Fibroblast of lung (primary cell): ENCODE results near the gene WSCD2. TPM values are rescaled to one million over a fixed set of nuclear protein-coding genes. Genes with fewer than 3 reads are reported as not detected.

ENCODE experiments used
- DNase-seq, 2 donors: peaks; one replicate each; pipeline versions ENCODE4 v3.0.0 to v3.0.0-alpha.2; 2010; ENCODE audit warnings: low read depth in 2 of 2
- H2AFZ ChIP-seq: 2 replicates; pipeline ENCODE4 v1.5.1; 2012; ENCODE audit warnings: low read length, control low read depth, inconsistent platforms
- H3K27ac ChIP-seq: 2 replicates; pipeline ENCODE4 v1.5.1; 2011; ENCODE audit warnings: low read length, control low read depth; ENCODE audit not compliant: insufficient read depth
- H3K27me3 ChIP-seq: 2 replicates; pipeline ENCODE4 v1.5.1; 2011; ENCODE audit warnings: mild to moderate bottlenecking, low read length; ENCODE audit not compliant: control insufficient read depth, insufficient read depth
- H3K36me3 ChIP-seq: 2 replicates; pipeline ENCODE4 v1.5.1; 2011; ENCODE audit warnings: low read length; ENCODE audit not compliant: control insufficient read depth, insufficient read depth
- H3K4me1 ChIP-seq: 2 replicates; pipeline ENCODE4 v1.5.1; 2011; ENCODE audit warnings: low read length; ENCODE audit not compliant: control insufficient read depth, insufficient read depth; ENCODE audit errors: extremely low read depth
- H3K4me2 ChIP-seq: 2 replicates; pipeline ENCODE4 v1.5.1; 2011; ENCODE audit warnings: low read length, control low read depth; ENCODE audit not compliant: insufficient read depth; ENCODE audit errors: extremely low read depth
- H3K4me3 ChIP-seq, 4 experiments: fragments of 200-600 bp in 1 of 4; sonication (generic) in 1 of 4; replicated peaks in 1 of 4; 2 replicates each; pipeline ENCODE4 v1.5.1; 2011 to 2016; ENCODE audit warnings: low read length in 4 of 4, low read depth in 3 of 4, mild to moderate bottlenecking in 3 of 4, control low read depth in 2 of 4, inconsistent platforms in 1 of 4, mixed read lengths in 1 of 4; ENCODE audit not compliant: insufficient read depth in 1 of 4; ENCODE audit errors: control extremely low read depth in 1 of 4
- H3K79me2 ChIP-seq: 2 replicates; pipeline ENCODE4 v1.5.1; 2012; ENCODE audit warnings: mild to moderate bottlenecking, low read length, inconsistent platforms; ENCODE audit not compliant: control insufficient read depth, insufficient read depth
- H3K9ac ChIP-seq: 2 replicates; pipeline ENCODE4 v1.5.1; 2011; ENCODE audit warnings: mild to moderate bottlenecking, low read length, control low read depth; ENCODE audit not compliant: insufficient read depth
- H3K9me3 ChIP-seq: 2 replicates; pipeline ENCODE4 v1.5.1; 2012; ENCODE audit warnings: low read depth, low read length; ENCODE audit not compliant: control insufficient read depth, insufficient read depth
- H4K20me1 ChIP-seq: 2 replicates; pipeline ENCODE4 v1.5.1; 2011; ENCODE audit warnings: low read length; ENCODE audit not compliant: control insufficient read depth, insufficient read depth; ENCODE audit errors: extremely low read depth
- EZH2 ChIP-seq: IDR thresholded peaks from 2 replicates; pipeline ENCODE4 v1.5.1; 2012; ENCODE audit warnings: low read length, control low read depth, mild to moderate bottlenecking; ENCODE audit errors: missing control alignments
- polyA plus RNA-seq, 2 donors: library from polyadenylated mRNA; depleted of rRNA in 1 of 2; stranded (reverse) in 1 of 2; unstranded in 1 of 2; fragments of >200 nt; gene quantifications; 2 replicates each; pipeline ENCODE4 v1.2.1, GENCODE V29; 2011 to 2012; ENCODE audit warnings: missing spikeins in 1 of 2
- total RNA-seq: library from RNA; depleted of rRNA; stranded (reverse); fragments of >200 nt; gene quantifications from 2 replicates; pipeline ENCODE4 v1.2.1, GENCODE V29; 2014
- TF ChIP-seq, protein P1 (sequence below), 2 donors: IDR thresholded peaks in 1 of 2; conservative IDR thresholded peaks in 1 of 2; 1 replicate in 1 of 2; 2 replicates in 1 of 2; pipeline ENCODE4 v1.5.1; 2011 to 2012; ENCODE audit warnings: low read length in 2 of 2, control low read depth in 1 of 2, inconsistent platforms in 1 of 2, low read depth in 1 of 2, mild to moderate bottlenecking in 1 of 2

Gene WSCD2
- total and polyA plus RNA-seq, 2 donors (not counting 1 experiment from before 2014, with no cell fraction given) = not detected

- no peaks in the 10 kb centered on the region for H4K20me1 ChIP-seq
- no peaks in the 10 kb centered on the region for H3K79me2 ChIP-seq
- H3K27me3 ChIP-seq = no peaks in the 10 kb centered on the region
- H3K27ac ChIP-seq = no peak overlapping the region
- no peak overlapping the region for H3K9ac ChIP-seq
- H3K36me3 ChIP-seq = no peaks in the 10 kb centered on the region
- no peaks in the 10 kb centered on the region for H3K4me1 ChIP-seq
- no peak for DNase-seq
- no peak overlapping the region for H3K4me3 ChIP-seq
- TF ChIP-seq EZH2 = no peak
- TF ChIP-seq, protein P1, sequence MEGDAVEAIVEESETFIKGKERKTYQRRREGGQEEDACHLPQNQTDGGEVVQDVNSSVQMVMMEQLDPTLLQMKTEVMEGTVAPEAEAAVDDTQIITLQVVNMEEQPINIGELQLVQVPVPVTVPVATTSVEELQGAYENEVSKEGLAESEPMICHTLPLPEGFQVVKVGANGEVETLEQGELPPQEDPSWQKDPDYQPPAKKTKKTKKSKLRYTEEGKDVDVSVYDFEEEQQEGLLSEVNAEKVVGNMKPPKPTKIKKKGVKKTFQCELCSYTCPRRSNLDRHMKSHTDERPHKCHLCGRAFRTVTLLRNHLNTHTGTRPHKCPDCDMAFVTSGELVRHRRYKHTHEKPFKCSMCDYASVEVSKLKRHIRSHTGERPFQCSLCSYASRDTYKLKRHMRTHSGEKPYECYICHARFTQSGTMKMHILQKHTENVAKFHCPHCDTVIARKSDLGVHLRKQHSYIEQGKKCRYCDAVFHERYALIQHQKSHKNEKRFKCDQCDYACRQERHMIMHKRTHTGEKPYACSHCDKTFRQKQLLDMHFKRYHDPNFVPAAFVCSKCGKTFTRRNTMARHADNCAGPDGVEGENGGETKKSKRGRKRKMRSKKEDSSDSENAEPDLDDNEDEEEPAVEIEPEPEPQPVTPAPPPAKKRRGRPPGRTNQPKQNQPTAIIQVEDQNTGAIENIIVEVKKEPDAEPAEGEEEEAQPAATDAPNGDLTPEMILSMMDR (conservative IDR thresholded peaks at IDR 0.05 in 1 of 2, IDR thresholded peaks at IDR 0.05 in 1 of 2; ENCODE audit: low read depth in 1 of 2, low read length in 2 of 2) = no peak
- no peaks in the 10 kb centered on the region for H3K9me3 ChIP-seq
- H3K4me2 ChIP-seq = no peak overlapping the region
- H2AFZ ChIP-seq = no peak overlapping the region
Measured at GRCh38 chr12:108253540-108253939, 124.5 kb downstream of the WSCD2 start.

GRCh38 chr12:108254030-108254429 is 124.9 kb downstream of the WSCD2 start:
- H3K4me1 ChIP-seq = no peaks in the 10 kb centered on the region
- no peak overlapping the region for H3K4me2 ChIP-seq
- no peaks in the 10 kb centered on the region for H3K27me3 ChIP-seq
- H3K36me3 ChIP-seq = no peaks in the 10 kb centered on the region
- H3K79me2 ChIP-seq = no peaks in the 10 kb centered on the region
- DNase-seq = no peak
- H3K9ac ChIP-seq = no peak overlapping the region
- H3K27ac ChIP-seq = no peak overlapping the region
- no peaks in the 10 kb centered on the region for H3K9me3 ChIP-seq
- H2AFZ ChIP-seq = no peak overlapping the region
- TF ChIP-seq, protein P1 (conservative IDR thresholded peaks at IDR 0.05 in 1 of 2, IDR thresholded peaks at IDR 0.05 in 1 of 2; ENCODE audit: low read depth in 1 of 2, low read length in 2 of 2) = no peak
- TF ChIP-seq EZH2 = no peak
- no peak overlapping the region for H3K4me3 ChIP-seq
- no peaks in the 10 kb centered on the region for H4K20me1 ChIP-seq

DNA sequence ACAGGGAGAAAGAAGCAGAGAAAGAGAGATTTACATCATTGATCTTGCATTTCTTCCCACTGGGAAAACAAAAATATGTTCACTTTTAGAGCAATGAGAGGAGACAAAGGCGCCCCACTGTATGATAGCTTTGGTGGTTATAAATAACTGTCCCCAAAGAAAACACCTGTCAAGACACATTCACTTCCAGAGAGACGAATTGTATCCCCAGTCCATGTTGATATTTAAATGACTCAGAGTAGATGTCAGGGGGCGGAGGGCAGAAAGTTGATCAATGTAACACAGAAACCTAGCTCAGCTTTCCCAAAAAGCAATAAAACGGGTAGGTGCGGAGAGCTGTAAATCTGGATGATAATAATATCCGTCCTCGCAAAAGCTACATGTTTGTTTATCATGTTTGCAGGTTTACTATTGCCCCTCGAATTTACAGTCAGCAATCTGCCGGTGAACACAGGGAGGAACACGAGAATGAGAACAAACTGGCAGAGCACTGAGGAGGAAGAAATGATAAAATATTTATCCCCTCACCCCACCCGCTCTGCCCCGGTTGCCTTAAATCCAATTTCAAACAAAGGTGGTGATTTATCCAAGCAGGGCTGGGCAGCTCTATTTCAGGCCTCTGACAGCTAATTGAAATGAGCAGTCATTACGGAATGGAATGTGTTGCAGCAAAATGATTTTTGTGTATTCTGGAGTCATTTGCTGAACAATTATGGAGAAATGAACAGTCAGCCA is 125.6 kb downstream of the WSCD2 start:
- H3K79me2 ChIP-seq = no peaks in the 10 kb centered on the region
- H4K20me1 ChIP-seq = no peaks in the 10 kb centered on the region
- H3K27ac ChIP-seq = no peak overlapping the region
- no peaks in the 10 kb centered on the region for H3K9me3 ChIP-seq
- H3K4me1 ChIP-seq = no peaks in the 10 kb centered on the region
- H3K36me3 ChIP-seq = no peaks in the 10 kb centered on the region
- H2AFZ ChIP-seq = no peak overlapping the region
- no peak overlapping the region for H3K9ac ChIP-seq
- H3K4me3 ChIP-seq = no peak overlapping the region
- H3K4me2 ChIP-seq = no peak overlapping the region
- no peak for TF ChIP-seq EZH2
- TF ChIP-seq, protein P1 (conservative IDR thresholded peaks at IDR 0.05 in 1 of 2, IDR thresholded peaks at IDR 0.05 in 1 of 2; ENCODE audit: low read depth in 1 of 2, low read length in 2 of 2) = no peak
- no peaks in the 10 kb centered on the region for H3K27me3 ChIP-seq
- DNase-seq = no peak
